ENCODE results near the gene TMEM190.

DNA sequence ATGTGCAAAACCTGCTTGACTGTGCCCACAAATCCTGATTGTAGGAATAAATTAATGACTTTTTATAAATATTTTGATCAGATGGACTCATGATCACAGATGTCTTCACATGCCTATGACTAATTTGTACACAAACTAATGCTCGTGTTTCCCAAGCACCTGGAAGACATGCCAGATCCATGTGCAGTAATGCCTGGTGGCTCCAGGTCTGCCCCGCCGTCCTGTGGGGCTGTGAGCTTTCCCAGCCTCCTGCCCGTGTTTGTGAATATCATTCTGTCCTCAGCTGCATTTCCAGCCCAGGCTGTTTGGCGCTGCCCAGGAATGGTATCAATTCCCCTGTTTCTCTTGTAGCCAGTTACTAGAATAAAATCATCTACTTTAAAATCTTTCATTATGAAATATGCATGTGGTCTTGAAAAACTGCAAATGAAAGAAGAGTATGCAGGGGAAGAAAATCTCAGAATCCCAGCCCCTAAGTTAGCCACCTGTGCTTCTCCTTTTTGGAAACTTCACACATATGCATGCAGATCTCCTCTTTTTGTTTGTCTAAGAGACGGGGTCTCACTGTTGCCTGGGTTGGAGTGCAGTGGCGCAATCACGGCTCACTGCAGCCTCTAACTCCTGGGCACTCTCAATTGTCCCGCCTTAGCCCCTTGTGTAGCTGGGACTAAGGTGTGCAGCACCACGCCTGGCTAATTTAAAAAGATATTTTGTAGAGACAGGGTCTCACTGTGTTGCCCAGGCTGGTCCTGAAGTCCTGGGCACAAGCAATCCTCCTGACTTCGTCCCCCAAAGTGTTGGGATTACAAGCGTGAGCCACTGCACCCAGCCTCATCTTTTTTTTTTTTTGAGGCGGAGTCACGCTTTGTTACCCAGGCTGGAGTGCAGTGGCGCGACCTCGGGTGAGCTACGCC, 15.3 kb downstream of the TMEM190 start:
- TF ChIP-seq, protein P1, sequence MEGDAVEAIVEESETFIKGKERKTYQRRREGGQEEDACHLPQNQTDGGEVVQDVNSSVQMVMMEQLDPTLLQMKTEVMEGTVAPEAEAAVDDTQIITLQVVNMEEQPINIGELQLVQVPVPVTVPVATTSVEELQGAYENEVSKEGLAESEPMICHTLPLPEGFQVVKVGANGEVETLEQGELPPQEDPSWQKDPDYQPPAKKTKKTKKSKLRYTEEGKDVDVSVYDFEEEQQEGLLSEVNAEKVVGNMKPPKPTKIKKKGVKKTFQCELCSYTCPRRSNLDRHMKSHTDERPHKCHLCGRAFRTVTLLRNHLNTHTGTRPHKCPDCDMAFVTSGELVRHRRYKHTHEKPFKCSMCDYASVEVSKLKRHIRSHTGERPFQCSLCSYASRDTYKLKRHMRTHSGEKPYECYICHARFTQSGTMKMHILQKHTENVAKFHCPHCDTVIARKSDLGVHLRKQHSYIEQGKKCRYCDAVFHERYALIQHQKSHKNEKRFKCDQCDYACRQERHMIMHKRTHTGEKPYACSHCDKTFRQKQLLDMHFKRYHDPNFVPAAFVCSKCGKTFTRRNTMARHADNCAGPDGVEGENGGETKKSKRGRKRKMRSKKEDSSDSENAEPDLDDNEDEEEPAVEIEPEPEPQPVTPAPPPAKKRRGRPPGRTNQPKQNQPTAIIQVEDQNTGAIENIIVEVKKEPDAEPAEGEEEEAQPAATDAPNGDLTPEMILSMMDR (IDR thresholded peaks at IDR 0.05): no peak
- no peak for TF ChIP-seq POLR2AphosphoS5 (IDR thresholded peaks at IDR 0.05)
- TF ChIP-seq POLR2A (IDR thresholded peaks at IDR 0.05): no peak

All from sigmoid colon (tissue), 4 donors.